HG03432 (cell line): ENCODE results near the gene CRACDL.

Experiments
- ATAC-seq: cut with Tn5 transposase; IDR thresholded peaks from one replicate; pipeline ENCODE4 v1.9.1; 2021; ENCODE audit warnings: mild to moderate bottlenecking, moderate library complexity; ENCODE audit not compliant: unreplicated experiment

CRACDL gene

DNA sequence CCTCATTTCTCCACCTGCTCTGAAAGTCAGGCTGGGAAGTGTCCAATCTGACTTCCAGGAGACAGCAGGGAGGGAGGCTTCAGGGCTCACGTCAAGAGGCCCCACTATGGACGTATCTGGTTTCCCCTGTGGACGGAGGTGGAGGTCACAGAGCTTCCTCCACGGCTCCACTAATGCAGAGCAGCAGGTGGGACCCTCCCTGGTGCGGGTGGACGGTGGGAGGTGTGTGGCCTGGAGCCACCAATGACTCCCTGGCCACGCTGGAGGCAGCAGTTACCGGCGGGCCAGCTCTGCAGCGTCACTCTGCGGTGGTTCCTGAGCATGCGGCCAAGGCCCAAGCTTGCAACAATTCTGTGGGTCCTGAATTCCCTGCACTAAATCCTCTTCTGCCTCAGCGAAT lies 9.0 kb downstream of the CRACDL start:
- ATAC-seq: no peak

DNA sequence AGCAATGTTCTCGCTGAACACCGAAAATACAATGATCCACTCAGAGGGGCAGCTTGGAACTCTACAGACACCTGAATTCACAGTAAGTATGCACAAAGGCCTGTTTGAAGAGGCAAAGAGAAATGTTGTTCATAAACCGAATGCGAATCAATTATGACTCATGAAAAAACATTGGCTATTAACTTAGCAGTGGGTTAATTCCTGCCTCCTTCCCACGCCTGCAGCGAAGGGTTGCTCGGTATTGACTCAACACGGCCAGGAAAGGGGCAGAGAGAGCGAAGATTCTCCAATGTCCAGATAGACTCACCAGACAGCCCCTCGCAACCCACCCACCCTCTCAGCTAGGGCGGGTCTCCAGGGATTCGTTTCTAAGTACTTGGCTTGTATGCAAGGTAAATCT lies 9.4 kb downstream of the CRACDL start:
- no peak for ATAC-seq

DNA sequence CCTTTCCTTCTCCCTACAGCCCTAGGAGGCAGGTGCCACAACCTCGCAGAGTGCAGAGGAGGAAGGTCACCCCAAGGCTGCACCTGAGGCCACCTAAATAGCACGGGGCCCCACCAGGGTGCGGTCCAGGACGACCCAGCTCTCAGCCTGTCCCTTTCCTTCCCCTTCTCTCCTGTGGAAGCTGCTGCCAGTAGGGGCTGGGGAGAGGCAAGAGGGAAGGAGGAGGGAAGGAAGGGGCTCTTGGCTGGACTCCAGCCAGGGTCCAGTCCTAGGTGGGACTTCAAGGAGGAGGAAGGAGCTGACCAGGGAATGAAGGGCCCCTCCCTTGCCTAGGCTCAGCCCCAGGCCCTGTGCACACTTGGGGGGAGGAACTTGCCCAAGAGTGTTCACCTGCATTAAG lies 11.1 kb downstream of the CRACDL start:
- no peak for ATAC-seq

DNA sequence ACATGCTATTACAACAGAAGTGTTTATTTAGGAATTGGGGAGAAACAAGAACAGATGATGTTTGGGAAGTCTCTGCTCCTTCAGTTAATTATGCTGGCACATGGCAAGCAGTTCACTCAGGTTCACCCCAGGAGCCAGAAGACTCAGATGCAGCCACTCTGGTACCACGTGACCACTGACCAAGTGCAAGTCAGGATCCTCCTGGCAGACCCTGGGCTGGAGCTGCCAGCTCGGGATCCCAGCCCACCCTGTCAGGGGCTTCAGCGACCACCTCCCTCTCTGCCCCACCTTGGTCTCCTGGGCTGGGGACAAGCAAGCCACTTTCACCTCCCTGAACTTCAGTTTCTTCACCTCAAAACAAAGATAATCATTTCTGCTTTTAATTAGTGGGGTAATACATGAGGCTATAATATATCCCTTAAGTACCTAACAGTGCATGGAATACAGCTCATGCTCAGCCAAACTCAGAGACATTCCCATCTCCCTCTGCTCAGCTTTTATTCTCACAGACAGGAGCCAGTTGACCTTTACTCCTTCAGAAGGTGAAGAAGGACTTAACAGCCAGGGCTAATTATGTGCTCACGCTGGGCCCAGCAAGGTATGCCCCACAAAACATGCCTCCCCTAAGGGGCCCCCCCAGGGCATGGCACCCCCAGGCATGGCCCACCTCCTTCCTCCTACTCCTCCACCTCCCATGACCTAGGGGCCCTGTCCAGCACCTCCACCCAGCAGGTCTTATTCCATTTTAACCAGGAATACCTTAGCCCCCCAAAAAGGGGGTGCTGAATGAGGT lies 11.8 kb downstream of the CRACDL start:
- ATAC-seq: no peak

DNA sequence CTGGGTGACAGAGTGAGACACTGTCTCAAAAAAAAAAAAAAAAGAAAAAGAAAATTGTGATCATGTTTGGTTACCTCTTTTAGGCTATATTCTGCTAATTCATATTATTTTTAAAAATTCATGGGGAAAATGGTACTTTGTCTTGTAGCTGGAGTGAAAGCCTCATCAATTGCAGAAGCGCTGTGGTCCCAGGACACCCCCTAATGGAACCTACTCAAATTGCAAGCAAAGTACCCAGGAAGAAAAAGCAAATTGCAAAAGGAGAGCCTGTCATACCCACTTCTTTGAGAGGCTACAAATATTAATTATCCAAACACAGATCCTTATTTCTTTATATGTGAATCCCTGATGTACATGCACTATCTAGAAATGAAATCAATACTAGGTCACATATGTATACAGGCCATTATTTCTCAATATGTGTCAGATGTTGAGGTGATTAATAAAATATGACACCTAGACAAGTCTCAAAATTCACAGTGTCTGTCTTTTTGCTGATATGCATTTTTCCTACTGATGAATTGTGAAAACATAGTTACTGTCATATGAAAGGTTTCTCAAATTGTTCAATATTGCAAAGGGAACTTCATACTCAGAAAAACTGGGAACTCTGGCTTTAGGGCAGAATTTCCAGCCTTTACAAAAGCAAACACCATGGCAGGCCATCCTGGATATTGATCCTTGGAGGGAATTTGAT lies 12.6 kb downstream of the CRACDL start:
- ATAC-seq: no peak

DNA sequence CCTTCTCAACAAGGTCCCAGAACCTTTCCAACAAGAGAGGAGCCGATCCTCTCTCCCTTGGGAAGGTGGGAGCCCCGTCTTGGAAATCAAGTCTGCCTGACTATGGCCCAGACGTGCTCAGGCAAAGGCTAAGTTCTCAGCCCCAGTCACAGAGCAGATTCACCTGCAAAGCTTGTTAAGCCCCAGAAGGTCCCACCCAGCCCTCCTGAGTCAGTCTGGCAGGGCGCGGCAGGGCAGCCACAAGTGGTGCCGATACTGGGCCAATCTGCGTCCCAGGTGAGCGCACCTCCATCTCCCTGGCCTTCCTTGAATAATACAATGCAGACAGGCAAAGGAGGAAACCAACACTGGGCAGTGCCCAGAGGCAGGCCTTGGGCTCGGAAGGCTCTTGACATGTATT lies 15.0 kb downstream of the CRACDL start:
- no peak for ATAC-seq

DNA sequence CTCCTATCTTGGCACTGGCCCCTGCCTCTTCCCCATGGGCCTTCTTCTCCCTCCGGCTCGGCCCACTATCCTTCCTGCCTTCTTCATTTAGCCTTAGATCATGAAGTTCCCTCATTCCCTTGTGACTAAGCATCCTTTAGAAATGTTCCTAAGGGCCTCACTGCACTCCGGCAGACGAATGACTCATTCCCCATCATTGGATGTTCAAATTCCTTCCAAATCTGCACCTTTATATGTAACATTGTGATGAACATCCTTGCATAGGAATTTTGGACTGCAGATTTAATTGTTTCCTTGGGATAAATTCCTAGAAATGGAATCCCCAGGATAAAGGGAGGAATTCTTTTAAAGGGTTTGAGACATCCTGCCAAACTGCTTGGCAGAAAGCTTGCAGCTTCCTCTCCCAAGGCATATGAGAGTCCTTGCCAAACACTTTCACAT lies 19.0 kb downstream of the CRACDL start:
- ATAC-seq: no peak

DNA sequence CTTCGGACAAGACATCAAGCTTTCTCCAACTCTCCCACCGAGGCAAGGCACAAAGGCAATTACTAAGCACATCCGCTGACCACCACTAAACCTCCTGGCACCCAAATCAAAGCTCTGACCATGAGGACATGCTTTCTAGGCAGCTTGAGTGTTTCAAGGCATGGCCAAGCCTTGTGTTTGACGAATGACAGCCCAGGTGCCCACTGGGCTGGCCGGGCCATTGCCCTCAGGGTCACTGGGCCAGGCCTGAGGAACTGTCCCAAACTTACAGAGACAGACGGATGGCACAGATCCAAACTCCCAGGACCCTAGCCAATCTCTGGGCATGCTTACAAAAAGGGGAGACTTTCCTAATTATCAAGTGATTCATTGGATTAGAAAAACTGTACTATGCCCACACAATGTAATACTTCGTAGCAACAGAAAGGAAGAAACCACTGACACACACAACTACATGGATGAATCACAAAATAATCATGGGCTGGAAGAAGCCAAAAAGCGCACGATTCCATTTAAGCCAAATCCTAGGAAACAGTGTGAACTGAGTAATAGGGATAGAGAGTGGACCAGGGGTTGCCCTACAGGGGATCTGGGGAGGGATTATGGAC lies 20.2 kb downstream of the CRACDL start:
- ATAC-seq: no peak

DNA sequence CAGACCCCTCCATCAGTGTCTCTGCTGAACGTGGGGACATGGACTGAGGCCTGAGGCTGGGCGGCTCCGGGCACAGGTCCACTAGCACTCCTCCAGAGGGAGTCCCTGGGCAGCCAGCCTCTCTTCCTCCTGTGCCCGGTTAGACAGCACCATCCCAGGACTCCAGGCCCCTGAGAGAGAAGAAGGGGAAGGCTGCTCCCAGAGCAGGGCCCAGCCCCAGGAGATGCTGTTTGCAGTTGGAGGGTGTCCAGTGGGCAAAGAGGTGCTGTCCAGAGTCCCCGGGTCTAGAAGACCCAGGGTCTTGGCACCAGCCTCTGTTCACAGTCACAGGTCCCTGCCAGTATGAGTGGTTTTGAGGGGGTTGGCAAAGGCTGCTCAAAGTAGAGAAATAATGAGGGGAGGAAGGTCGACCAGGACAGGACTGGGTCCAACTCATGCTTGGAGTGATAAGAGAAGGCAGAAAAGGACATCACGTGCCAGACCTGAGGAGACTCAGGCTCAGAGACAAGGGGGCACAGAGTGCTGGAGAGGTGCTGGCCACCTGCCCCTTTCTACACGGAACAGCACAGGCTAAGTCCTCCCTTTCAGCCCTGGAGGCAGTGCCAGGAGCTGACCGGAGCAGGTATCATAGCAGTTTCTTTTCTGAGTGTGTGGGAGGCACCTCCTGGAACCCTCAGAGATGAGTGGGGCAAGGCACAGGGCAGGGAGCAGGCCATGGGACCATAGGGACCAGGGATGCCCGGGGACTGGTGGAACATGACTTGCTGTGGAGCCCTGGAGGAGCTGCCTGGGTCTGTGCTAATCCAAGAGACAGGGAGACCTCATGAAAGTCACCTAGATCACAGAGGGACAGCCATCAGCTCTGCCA lies 21.1 kb downstream of the CRACDL start:
- ATAC-seq: no peak

DNA sequence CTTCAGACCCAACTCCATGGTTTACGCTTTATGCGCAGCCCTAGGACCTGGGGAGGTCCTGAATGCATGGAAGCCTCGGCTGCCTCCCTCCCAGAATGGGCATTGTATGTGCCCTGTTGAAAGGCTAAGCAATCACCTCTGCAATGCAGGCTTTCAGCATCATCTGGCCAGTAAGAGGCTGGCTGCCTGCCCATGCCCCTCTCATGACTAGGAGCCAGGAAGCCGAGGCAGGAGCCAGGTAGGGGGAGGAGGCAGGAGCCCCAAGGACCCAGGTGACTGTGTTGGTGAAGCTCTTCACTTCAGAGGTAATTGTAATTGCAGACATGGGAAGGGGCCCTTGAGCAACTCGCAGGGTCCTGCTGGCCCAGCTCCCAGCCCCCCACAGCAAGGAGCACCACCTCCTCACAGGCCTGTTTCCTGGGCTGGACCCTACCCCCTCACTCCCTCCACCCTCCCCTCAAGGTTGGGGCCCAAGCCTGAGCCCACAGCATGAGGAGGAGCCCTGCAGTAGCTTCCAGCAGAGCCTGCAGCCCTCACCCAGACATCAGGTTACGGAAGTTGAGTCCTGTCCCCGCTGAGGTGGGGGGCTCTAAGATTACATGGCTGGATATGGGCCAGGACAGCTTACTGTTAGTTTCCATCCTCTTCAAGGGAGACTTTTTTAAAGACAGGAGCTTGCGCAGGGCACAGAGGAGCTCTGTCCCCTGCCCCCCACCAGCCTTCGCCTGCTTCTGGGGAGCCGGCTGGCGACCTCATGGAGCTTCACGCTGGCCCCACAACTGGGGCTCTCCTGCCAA lies 21.9 kb downstream of the CRACDL start:
- no peak for ATAC-seq

DNA sequence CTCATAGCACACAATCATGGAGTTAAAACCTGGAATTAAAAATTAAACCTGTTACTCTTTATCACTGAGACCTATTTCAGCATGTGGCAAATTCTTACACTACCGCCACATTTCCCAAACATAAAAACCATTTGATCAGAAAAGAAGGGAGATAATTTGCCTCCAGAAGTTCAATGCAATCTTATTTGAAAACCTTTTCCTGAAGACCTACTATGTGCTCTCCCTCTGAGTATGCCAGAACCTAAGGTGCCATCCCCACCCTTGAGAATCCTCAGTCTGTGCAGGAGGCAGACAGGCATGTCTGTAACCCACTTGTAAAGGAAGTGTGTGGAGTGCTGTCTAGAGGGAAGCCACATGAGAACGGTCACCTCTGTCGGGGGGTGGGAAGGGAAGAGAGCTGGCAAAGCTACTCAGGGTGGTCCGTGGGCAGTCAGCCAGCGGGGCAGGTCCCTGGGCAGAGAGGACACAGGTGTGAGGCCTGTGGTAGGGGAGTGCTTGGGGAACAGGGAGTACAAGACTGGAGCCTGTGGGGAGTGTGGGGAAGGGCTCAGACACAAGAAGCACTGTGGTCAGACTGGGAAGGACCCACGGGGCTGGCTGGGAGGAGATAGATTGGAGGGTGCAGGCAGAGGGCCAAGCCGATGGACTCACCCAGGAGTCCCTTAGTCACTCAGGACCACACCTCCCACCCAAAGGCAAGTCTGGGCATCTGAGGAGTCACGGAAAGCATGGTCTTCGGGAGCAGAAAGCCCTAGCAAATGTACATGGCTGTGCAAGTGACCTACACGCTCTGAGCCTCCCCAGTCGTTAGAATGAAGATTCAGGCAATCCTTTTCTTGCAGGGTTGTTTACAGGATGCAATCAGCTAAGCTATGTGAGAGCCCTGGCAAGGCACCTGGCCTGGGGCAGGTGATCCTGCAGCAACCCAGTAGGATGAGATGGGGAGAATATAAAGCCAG lies 22.8 kb downstream of the CRACDL start:
- no peak for ATAC-seq

DNA sequence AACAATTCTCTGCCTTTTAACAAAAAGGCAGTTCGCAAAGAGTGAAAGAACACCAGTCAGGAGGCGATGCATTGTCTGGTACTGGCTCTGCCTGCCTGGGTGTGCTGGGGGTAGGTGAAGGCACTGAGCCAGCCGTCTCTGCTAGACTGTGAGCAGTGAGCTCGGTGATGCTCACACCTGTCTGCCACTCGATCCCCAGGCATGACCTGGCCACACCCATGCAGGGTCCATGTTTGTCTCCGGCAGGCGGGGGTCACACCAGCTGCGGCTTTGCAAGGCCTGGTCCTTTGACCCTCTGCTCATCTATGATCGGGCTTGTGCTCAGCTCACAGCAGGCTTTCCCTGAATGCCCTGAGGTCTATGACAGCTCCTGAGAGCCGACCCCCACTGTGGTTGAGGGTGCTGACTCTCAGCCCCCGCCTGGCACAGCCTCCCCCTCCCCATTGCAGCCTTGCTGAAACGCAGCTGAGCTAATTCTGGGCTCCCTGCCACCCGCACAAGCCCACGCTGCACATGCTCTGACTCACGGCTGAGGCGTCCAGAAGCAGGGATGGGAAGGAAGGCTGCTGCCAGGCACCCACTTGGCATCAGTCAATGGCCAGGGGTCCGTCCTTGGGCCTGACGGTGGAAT lies 23.7 kb downstream of the CRACDL start:
- ATAC-seq: no peak

DNA sequence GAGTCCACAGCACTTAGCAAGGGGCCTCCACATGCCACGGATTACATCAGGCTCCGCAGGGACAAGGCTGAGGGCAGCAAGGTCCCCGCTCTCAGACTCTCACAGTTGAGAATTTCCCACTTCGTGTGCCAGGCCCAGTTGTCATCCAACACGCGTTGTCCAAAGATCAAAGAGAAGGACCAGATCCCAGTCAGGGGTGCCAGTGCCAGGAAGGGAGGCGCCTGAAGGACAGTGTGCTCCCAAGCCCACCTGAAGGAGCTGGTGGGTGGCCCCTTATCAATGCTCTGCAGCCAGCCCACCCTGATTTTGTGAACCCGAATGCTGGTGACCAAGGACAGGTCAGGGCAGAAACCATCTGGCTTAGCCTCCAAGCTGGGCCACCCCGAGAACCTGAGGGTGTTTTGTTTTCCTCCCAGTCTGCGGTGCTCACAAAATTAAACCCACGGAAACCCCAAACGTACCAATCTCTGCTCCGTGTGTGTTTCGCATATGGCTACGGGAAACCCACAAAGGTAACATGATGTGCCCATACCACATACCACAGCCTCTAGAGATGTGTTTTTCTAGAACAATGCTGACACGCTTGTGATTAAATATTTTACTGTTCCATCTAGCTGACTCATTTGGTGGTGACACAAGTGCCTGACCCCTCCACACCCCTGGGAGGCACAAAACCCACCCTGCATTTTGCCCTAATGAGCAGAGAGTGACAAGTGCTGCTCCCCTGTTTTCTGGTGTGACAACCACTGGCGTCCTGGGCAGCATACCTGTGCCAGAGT lies 24.5 kb downstream of the CRACDL start:
- ATAC-seq: no peak

DNA sequence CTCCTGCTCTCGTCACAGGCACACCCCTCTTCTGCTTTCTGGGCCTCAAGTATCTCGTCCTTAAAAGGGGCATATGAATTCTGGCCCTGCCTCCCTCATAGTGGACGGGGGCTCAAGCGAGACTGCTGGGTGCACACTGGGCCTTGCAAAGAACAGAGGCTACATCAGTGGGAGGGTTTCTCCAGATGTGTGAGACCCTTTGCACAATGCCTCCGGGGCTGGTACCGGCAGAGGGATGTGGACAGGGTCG lies 25.0 kb downstream of the CRACDL start:
- no peak for ATAC-seq

DNA sequence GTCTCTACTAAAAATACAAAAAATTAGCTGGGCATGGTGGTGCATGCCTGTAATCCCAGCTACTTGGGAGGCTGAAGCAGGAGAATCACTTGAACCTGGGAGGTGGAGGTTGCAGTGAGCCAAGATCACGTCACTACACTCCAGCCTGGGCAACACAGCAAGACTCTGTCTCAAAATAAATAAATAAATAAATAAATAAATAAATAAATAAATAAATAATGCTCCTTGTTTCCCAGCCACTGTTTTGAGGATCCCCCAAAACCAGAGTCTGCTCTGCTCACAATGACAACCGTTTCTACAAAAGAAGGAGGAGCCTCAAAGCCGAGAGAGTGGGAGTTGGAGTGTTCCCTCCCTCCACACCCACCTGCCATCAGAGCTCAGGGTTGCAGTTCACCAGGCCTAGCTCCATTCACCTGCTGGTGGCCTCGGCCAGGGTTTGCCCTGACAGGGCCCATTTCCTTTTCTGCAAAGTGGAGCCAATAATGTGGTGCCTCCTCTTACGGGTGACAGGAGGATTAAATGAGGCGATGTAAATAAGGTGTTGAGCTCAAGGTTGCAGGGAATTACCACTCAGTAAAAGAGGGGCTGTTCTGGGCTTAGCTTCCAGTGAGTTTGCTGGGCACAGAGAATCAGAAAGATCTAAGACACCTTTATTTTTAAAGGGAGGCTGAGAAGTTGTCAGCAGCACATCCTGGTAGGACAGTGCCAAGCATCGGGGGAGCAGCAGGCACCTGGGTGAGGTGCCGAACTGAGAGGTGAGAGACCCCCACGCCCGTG lies 25.5 kb downstream of the CRACDL start:
- no peak for ATAC-seq

DNA sequence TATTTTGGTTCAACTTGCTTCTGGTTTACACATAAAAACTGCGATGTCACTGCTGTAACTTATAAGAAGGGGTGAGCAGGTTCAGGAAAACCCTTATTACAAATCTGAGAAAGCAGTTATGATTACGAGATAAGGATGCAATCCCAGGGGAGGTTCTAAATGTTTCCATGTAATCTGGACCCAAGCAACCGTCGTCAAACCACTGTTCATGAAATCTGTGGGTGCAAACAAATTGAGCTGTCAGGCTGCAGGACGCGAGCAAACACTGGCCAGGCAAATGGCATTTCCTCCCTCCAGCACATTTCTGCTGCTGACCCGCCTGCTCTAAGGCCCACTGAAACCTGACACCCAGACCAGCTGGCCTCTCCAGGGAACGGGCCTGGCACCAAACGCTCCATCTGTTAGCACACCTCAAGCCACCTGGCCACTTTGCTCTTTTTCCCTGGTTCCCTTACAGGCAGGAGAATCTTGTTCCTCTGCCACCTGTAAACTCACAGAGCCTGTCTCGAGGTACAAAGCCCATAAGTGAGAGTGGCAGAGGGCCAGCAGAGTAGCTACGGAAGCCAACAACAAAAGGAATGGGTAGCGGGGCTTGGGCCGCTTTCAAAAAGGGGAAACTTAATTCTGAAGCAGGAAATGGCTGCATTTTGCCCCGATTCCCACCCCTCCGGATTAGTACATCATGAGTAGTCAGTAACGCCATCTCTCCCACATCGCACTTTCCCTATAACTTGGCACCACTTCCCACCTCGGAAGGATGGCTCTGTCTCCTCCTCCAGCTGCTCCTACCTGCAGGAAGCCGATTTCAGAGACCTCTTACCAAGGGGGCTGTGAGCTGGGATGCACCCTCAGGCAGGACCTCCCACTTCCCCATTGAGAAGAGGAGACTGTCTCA lies 26.5 kb downstream of the CRACDL start:
- peak; percentile 64 for ATAC-seq

DNA sequence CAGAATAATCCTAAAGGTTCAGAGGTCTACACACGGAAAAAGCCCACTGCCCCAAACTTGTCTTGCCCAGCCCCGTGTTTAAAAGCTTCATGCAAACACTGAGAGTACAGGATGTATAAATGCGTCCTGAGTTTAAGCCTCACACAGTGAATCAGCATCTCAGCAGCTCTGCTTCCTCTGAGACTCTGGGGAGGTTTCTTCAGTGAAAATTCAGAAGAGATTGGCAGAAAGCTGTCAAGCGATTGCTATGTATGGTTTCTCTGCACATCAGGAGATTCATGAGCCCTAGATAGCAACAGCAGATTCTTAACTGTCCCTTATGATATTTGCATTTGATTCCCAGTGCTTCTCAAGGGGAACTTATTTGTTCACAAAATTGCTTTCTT lies 27.1 kb downstream of the CRACDL start:
- ATAC-seq: peak; percentile 49
